HL-60/S4 (cell line): ENCODE data around the gene MTX2.
"Not testable (repeated sequence)": the region's sequence is repeated elsewhere in the genome, so short reads cannot be mapped to it uniquely, and the experiment has no call there.

Experiments used
- in situ Hi-C: fragments of 300-500 bp; cut with MboI; formaldehyde crosslinking; loops from 2 replicates; pipeline ENCODE4 v1.14.3; 2022; ENCODE audit warnings: low sequenced_read_pairs

MTX2 gene

GRCh38 chr2:176284461-176285049, 15.3 kb downstream of the MTX2 start:
- in situ Hi-C loops = no loop called here

- in situ Hi-C loops = no loop called here
Measured at GRCh38 chr2:176285321-176285720, 16.1 kb downstream of the MTX2 start.

GRCh38 chr2:176291335-176291734, 22.1 kb downstream of the MTX2 start:
- in situ Hi-C loops = no loop called here

GRCh38 chr2:176291809-176292283, 22.6 kb downstream of the MTX2 start:
- in situ Hi-C loops = no loop called here

- in situ Hi-C loops = no loop called here
Measured at GRCh38 chr2:176292608-176293007, 23.4 kb downstream of the MTX2 start.

DNA sequence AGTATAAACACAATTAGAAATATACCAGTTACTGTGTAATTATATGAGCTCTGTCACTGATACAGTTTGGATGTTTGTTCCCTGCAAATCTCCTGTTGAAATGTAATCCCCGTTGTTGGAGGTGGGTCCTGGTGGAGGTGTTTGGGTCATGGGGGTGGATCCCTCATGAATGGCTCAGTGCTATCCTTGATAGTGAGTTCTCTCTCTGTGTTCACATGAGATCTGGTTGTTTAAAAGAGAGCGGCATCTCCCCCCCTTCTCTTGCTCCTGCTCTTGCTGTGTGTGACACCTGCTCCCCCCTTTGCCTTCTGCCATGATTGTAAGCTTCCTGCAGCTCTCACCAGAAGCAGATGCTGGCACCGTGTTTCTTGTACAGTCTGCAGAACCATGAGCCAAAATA, 24.1 kb downstream of the MTX2 start:
- in situ Hi-C loops = no loop called here

- in situ Hi-C loops = no loop called here
Measured at GRCh38 chr2:176297067-176297466, 27.8 kb downstream of the MTX2 start.

DNA sequence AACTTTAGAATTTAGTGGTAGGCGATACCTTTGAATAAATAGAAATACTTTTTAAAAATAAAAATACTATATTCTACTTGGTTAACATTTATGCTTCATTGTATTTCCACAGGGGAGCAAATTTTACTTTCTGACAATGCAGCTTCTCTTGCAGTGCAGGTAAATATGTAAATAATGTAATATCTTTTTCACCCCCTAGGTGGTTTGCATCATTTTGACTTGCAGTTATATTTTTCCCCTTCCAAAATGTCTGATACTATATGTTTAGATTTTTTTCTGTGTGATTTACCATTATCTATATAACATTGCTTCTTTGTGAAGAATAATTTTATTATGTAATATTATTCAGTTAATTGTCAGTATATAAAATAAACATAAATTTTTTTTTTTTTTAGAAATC, 28.5 kb downstream of the MTX2 start:
- in situ Hi-C loops = no loop called here

DNA sequence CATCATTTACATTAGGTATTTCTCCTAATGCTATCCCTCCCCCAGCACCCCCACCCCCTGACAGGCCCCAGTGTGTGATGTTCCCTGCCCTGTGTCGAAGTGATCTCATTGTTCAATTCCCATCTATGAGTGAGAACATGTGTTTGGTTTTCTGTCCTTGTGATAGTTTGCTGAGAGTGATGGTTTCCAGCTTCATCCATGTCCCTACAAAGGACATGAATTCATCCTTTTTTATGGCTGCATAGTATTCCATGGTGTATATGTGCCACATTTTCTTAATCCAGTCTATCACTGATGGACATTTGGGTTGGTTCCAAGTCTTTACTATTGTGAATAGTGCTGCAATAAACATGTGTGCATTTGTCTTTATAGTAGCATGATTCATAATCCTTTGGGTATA, 36.8 kb downstream of the MTX2 start:
- in situ Hi-C loops = not testable (repeated sequence)

DNA sequence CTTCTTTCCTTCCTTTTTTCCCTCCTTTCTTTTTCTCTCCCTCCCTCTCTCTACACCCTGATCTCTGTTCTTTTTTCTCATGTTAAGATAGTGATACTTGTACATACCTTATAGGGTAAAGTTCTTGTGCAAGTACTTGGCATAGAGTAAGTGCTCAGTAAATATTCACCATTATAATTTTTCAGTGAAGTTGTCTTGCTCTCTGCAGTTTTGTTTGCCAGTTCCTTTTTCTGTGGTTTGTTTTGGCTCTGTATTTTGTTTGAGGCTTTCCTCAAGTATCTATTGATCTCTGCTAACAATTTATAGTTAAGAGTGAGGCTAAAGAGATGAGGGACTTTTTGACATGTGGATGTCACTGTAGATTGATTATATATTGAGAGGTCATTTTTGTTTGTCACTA, 48.0 kb downstream of the MTX2 start:
- in situ Hi-C loops = no loop called here

DNA sequence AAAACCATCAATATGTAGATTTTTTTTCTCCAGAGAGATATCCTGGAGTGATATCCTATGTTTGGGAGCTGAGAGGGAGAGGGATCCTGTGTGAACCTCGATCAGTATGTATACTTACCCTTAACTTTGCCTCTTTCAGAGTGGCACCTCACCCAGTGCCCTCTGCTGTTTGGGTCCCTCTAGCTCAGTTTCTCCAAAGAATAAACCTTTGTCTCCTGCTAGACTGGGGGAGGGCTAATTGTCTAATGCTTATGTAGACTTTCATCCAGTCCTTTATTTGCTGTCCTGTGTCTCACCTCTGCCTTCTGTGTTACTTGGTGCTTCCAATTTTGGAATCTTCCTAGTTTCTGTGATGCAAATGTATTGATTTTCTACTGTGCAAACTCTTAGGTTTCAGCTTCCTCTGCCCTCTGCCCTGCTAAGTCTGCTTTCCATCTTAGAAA, 48.4 kb downstream of the MTX2 start:
- in situ Hi-C loops = no loop called here

GRCh38 chr2:176321916-176322315, 52.7 kb downstream of the MTX2 start:
- in situ Hi-C loops = no loop called here

DNA sequence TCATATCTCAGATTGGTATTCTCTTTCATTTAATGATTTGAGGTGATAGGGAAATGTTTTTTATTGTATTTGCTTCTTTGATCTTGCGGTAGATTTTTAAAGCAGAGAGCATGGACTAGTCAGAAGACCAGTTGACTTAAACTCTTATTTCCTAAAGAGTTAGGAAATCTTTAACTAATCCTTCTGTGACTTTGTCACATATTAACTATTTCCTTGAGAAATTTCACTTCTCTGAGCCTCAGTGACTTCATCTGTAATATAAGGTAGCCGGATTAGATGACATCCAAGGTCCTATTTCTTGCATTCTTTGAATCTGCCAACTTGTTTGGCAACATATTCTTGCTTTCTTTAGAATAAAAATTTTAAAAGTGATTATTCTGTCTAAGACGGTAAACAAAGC, 55.6 kb downstream of the MTX2 start:
- in situ Hi-C loops = no loop called here

DNA sequence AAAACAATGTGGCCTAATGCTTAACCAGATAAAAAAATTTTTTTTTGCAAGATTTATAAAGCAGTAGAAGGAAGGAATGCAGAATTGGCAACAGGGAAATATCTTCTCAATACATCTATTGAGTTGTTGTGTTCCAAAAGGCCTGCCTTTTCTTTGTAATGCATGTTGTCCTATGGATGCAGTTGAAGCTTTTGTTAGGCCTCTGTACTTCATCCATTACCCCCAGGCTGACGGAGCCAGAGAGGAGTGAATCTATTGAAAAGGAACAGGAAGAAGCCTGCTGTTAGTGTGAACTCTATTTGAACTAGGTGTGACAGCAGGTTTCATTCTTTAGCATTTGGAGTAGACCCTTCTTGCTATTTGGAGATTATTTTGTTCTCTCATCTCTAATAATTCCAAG, 56.5 kb downstream of the MTX2 start:
- in situ Hi-C loops = no loop called here

GRCh38 chr2:176328149-176328548, 58.9 kb downstream of the MTX2 start:
- in situ Hi-C loops = no loop called here

DNA sequence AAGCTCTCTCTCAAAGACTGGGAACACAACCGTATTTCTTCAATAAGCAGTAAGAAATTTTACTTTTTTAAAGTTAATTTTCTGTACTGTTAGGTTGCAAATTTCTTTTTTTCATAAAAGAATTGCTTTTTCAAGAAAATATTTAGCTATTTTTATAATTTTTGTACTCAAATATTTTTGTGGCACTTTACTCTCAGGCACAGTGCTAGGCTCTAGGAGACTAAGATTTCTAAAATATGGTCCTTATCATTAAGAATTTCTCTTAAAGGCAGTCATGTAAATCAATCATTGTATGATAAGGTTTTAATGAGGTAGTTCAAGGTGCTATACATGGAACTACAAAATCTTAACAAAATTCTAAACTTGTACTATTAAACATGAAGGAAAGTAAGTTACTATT, 61.4 kb downstream of the MTX2 start:
- in situ Hi-C loops = no loop called here

DNA sequence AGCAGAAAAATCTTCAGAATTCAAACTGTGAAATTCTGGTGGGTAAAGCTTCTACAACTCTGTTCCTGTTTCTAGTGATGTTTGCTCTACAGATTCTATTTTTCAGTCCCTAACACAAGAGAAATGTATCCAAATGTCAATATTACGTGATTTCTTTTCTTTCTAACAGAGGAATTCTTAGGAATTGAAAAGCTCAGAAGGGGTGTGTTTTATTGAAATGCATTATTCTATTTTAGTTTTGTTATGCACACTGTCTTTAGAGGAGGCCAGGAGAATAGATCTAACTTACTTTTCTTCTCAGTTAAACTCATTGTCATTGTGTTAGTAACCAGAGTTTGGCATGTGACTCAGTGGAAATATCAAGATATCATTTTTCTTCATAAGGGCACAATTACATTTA, 62.4 kb downstream of the MTX2 start:
- in situ Hi-C loops = no loop called here

GRCh38 chr2:176334729-176335128, 65.5 kb downstream of the MTX2 start:
- in situ Hi-C loops = no loop called here

DNA sequence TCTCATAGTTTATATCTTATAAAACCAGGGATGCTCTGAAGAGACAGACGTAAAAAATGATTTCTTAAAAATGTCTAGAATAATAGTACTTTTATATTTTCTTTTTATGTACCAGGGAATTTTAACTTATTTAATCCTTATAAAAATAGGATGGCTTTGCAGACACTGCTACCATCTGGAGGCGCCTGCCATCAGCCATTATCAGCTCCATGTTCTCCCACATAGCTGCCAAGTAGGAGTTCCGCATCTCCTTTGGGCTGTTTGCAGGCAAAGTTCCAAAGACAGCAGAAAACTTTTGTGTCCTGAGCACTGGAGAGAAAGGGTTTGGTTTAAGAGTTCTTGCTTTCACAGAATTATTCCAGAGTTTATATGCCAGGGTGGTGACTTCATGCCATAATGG, 69.2 kb downstream of the MTX2 start:
- in situ Hi-C loops = no loop called here

- in situ Hi-C loops = no loop called here
Measured at GRCh38 chr2:176339208-176339607, 70.0 kb downstream of the MTX2 start.

DNA sequence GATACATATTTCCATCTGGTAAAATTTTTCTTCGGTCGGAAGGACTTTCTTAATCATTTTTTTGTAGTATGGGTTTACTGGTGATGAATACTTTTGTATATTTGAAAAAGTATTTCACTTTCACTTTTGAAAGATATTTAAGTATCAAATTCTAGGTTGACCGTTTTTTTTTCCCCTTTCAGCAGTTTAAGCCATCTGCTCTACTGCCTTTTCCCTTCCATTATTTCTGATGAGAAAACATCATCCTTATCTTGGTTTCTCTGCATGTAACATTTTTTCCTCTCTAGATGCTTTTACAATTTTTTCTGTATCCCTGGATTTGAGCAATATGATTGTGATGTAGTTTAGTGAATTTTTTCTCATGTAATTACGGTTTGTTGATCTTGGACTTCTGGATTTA, 87.0 kb downstream of the MTX2 start:
- in situ Hi-C loops = no loop called here

- in situ Hi-C loops = no loop called here
Measured at GRCh38 chr2:176364273-176364977, 95.2 kb downstream of the MTX2 start.

- in situ Hi-C loops = no loop called here
Measured at GRCh38 chr2:176368349-176368748, 99.1 kb downstream of the MTX2 start.
